BJ (cell line): ENCODE data around the gene PLOD1. TPM values are rescaled to one million over a fixed set of nuclear protein-coding genes. Genes with fewer than 3 reads are reported as not detected.
A peak's percentile ranks its signal among the peaks of the same experiment; 100 is the strongest.
"Not testable (repeated sequence)": the region's sequence is repeated elsewhere in the genome, so short reads cannot be mapped to it uniquely, and the experiment has no call there.

ENCODE experiments used
- CTCF ChIA-PET: fragments of 350-600 bp; formaldehyde crosslinking; extraction: SDS; loops from one replicate; lab custom pipeline; 2021; ENCODE audit warnings: antibody characterized with exemption, inconsistent platforms; lab: Yijun Ruan, JAX
- POLR2A ChIA-PET: fragments of 300-600 bp; sonication (Branson Sonifier 250); formaldehyde crosslinking; extraction: SDS; loops from one replicate; lab custom pipeline; 2021; ENCODE audit warnings: antibody characterized with exemption; lab: Charles Lee
- DNase-seq: peaks from one replicate; pipeline ENCODE4 v3.0.0-alpha.2; 2011; ENCODE audit warnings: low read depth
- H3K27me3 ChIP-seq: 2 replicates; pipeline ENCODE4 v1.6.0; 2011; ENCODE audit warnings: low read length; ENCODE audit not compliant: control insufficient read depth, insufficient read depth
- H3K36me3 ChIP-seq: 2 replicates; pipeline ENCODE4 v1.5.1; 2011; ENCODE audit warnings: low read length; ENCODE audit not compliant: control insufficient read depth, insufficient read depth
- H3K4me3 ChIP-seq: 2 replicates; pipeline ENCODE4 v1.5.1; 2011; ENCODE audit warnings: low read depth, mild to moderate bottlenecking, control low read depth, low read length
- polyA plus RNA-seq: library from polyadenylated mRNA; depleted of rRNA; stranded (reverse); fragments of >200 nt; gene quantifications from 2 replicates; pipeline ENCODE4 v1.2.3, GENCODE V29; 2011
- TF ChIP-seq, protein P1 (sequence below): IDR thresholded peaks from 2 replicates; pipeline ENCODE4 v1.5.1; 2011; ENCODE audit warnings: low read depth, mild to moderate bottlenecking, control low read depth, inconsistent platforms, low read length, moderate library complexity; ENCODE audit not compliant: insufficient read depth

Gene PLOD1
- polyA plus RNA-seq, 1 experiment = 851 TPM

DNA sequence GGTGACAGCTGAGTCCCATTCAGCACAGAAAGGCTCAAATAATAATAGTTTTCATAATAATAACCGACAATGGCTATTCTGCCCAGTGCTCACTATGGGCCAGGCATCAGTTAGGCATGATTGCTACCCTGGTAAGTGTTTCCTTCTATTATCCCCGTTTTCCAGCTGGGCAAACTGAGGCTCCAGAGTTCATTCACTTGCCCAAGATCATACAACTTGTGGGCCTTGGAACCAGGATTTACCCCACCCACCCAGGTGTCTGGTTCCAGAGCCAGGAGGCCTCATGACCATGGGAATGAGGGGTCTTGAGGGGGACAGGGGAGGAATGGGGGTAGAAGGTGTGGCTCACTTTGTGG lies 518 bp downstream of the PLOD1 start:
- no peaks in the 10 kb centered on the region for H3K27me3 ChIP-seq
- peak overlapping the region; percentile 88 for H3K4me3 ChIP-seq
- H3K36me3 ChIP-seq = peaks cover 5% of the 10 kb centered on the region
- TF ChIP-seq, protein P1, sequence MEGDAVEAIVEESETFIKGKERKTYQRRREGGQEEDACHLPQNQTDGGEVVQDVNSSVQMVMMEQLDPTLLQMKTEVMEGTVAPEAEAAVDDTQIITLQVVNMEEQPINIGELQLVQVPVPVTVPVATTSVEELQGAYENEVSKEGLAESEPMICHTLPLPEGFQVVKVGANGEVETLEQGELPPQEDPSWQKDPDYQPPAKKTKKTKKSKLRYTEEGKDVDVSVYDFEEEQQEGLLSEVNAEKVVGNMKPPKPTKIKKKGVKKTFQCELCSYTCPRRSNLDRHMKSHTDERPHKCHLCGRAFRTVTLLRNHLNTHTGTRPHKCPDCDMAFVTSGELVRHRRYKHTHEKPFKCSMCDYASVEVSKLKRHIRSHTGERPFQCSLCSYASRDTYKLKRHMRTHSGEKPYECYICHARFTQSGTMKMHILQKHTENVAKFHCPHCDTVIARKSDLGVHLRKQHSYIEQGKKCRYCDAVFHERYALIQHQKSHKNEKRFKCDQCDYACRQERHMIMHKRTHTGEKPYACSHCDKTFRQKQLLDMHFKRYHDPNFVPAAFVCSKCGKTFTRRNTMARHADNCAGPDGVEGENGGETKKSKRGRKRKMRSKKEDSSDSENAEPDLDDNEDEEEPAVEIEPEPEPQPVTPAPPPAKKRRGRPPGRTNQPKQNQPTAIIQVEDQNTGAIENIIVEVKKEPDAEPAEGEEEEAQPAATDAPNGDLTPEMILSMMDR = no peak
- CTCF ChIA-PET = no interaction called here
- POLR2A ChIA-PET = interaction anchor here (1.0 kb wide), 1 partner anchor 27 kb away, joined by 4 read pairs; no protein-coding TSS in a partner anchor
- no peak for DNase-seq

DNA sequence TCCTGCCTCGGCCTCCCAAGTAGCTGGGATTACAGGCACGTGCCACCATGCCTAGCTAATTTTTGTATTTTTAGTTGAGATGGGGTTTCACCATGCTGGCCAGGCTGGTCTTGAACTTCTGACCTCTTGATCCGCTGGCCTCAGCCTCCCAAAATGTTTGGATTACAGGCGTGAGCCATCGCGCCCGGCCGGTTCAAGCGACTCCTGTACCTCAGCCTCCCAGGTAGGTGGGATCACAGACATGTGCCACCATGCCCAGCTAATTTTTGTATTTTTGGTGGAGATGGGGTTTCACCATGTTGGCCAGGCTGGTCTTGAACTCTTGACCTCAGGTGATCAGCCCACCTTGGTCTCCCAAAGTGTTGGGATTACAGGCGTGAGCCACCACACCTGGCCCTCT lies 1.2 kb downstream of the PLOD1 start:
- H3K4me3 ChIP-seq, DNase-seq, CTCF ChIA-PET, POLR2A ChIA-PET, H3K36me3 ChIP-seq, H3K27me3 ChIP-seq: not testable (repeated sequence)

DNA sequence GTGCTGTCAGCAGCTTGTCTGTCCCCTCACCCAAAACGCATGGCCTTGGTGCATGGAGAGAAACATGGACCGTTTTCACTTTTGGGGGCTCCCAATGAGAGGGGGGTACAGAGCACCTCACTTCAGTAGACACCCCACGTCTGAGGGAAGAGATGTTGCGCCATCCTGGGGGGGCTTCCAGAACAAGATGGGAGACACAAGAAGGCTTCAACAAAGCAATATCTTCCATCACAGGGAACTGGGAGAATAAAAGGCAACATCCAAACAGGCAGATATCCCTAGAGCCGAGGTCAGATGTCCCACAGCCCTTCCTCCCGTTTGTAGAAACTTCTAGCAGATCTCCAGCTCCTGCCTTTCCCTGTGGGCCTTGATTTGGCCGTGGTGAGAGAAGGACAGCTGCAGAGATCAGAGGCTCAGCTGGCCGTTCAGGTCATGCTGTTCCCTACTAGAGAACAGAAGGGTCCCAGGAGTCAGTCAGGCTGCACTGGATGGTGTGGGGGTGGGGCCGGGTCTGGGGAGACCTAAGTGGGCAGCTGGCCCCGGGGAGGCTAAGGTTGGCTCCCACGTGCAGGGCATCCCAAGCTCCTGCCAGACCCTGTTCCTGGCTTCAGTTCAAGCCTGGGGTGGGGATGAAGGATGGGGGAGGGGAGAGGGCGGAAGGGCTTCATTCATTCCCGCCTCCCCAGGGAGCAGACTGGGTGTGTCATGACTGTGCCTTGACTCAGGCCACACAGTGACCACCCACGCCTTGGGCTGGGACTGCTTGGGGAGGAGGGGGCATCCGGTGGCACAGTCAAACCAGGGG lies 4.4 kb downstream of the PLOD1 start:
- no peak for DNase-seq
- POLR2A ChIA-PET = no interaction called here
- CTCF ChIA-PET = no interaction called here
- Histone ChIP-seq H3K36me3 (peaks cover 11% of the 10 kb centered on the region), H3K4me3 (no peak overlapping the region), H3K27me3 (no peaks in the 10 kb centered on the region)
- TF ChIP-seq, protein P1 = no peak

DNA sequence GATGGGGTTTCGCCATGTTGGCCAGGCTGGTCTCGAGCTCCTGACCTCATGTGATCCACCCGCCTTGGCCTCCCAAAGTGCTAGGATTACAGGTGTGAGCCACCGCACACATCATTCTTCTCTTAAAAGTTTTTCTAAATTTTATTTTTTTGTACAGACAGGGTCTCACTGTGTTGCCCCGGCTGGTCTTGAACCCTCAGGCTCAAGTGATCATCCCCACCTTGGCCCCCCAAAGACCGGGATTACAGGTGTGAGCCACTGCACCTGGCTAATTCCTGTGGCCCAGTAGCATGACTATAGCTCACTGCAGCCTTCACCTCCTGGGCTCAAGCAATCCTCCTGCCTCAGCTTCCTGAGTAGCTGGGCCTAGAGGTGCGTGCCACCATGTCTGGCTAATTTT lies 5.3 kb downstream of the PLOD1 start:
- POLR2A ChIA-PET = not testable (repeated sequence)
- CTCF ChIA-PET = interaction anchor here (0.6 to 0.9 kb wide), 3 partner anchors 32 to 781 kb away, joined by 3 read pairs; no protein-coding TSS in a partner anchor
- peaks cover 17% of the 10 kb centered on the region for H3K36me3 ChIP-seq

DNA sequence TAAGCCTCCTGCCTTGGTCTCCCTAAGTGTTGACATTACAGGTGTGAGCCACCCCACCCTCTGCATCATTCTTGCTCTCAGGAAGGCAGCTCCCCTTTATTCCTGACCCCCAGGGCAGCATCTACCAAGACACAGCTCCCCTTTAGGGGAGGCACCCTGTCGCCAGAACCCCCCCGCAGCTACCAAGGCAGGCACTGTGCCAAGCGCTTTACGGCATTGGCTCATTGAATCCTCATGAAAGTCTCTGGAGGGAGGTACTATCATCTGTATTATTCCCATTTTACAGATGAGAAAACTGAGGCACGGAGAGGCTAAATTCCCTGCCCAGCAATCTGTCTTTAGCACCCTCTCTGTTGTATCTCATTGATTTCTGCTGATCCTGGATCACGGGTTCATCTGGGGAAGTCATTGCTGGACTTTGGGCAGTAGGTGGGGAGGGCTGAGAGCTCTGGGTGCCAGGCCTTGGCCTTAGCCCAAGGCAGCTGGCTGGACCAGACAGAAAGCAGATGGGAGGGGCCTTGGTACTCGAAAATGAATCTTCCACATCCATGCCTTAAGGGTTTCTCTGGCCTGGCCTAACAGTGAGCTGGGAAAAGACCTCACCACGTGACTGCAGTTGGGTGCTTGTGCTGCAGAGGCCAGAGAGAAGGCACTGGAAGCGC lies 5.9 kb downstream of the PLOD1 start:
- Histone ChIP-seq H3K4me3 (no peak overlapping the region), H3K36me3 (peaks cover 19% of the 10 kb centered on the region), H3K27me3 (no peaks in the 10 kb centered on the region)
- TF ChIP-seq, protein P1 = no peak
- DNase-seq = no peak
- ChIA-PET CTCF (interaction anchor here (0.6 to 0.9 kb wide), 4 partner anchors 27 to 781 kb away, joined by 3 read pairs; no protein-coding TSS in a partner anchor), POLR2A (no interaction called here)

More for the DNA sequence above, 5.3 kb downstream of the PLOD1 start:
- DNase-seq, H3K27me3 ChIP-seq, H3K4me3 ChIP-seq: not testable (repeated sequence)

DNA sequence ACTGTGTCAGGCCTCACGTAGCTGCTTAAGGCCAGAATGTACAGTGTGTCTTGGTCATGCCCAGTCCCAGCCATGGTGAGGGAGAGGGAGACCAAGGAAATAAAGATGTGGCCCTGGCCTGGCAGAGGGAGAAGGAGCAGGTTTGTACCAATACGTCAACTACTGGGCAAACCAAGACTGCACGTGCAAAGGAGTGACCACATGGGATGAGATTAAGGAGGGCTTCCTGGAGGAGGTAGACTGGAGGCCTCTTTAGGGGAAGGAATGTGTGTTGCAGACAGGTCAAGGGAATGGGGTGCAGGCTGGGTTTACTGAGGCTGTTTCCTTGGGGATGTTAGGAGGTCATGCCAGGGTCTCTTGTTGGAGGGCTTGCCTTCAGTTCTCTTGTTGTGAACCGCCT lies 7.8 kb downstream of the PLOD1 start:
- CTCF ChIA-PET = no interaction called here
- peaks cover 25% of the 10 kb centered on the region for H3K36me3 ChIP-seq
- TF ChIP-seq, protein P1 = no peak

More for the DNA sequence above, 7.8 kb downstream of the PLOD1 start:
- no peak overlapping the region for H3K4me3 ChIP-seq
- no peaks in the 10 kb centered on the region for H3K27me3 ChIP-seq
- no peak for DNase-seq
- POLR2A ChIA-PET = no interaction called here
